Cardiac fibroblast (primary cell): ENCODE results near the gene MAP4K5.

Experiments used
- DNase-seq, 2 donors: peaks; one replicate each; pipeline versions ENCODE4 v3.0.0 to v3.0.0-alpha.2; 2010; ENCODE audit warnings: low read depth in 2 of 2
- H3K4me3 ChIP-seq, 2 donors: replicated peaks in 1 of 2; 1 replicate in 1 of 2; 2 replicates in 1 of 2; pipeline ENCODE4 v1.5.1; 2011; ENCODE audit warnings: low read depth in 2 of 2, low read length in 2 of 2, mild to moderate bottlenecking in 2 of 2, moderate library complexity in 1 of 2
- TF ChIP-seq, protein P1 (sequence below): IDR thresholded peaks from one replicate; pipeline ENCODE4 v1.5.1; 2011; ENCODE audit warnings: low read depth, mild to moderate bottlenecking, low read length, inconsistent platforms

The MAP4K5 gene

GRCh38 chr14:50425816-50426215 lies 106.6 kb downstream of the MAP4K5 start:
- H3K4me3 ChIP-seq: no peak overlapping the region
- TF ChIP-seq, protein P1, sequence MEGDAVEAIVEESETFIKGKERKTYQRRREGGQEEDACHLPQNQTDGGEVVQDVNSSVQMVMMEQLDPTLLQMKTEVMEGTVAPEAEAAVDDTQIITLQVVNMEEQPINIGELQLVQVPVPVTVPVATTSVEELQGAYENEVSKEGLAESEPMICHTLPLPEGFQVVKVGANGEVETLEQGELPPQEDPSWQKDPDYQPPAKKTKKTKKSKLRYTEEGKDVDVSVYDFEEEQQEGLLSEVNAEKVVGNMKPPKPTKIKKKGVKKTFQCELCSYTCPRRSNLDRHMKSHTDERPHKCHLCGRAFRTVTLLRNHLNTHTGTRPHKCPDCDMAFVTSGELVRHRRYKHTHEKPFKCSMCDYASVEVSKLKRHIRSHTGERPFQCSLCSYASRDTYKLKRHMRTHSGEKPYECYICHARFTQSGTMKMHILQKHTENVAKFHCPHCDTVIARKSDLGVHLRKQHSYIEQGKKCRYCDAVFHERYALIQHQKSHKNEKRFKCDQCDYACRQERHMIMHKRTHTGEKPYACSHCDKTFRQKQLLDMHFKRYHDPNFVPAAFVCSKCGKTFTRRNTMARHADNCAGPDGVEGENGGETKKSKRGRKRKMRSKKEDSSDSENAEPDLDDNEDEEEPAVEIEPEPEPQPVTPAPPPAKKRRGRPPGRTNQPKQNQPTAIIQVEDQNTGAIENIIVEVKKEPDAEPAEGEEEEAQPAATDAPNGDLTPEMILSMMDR: no peak
- peak; percentile 58 to 71 for DNase-seq

GRCh38 chr14:50425105-50425504 lies 107.3 kb downstream of the MAP4K5 start:
- no peak overlapping the region for H3K4me3 ChIP-seq
- DNase-seq: no peak
- TF ChIP-seq, protein P1: no peak

DNA sequence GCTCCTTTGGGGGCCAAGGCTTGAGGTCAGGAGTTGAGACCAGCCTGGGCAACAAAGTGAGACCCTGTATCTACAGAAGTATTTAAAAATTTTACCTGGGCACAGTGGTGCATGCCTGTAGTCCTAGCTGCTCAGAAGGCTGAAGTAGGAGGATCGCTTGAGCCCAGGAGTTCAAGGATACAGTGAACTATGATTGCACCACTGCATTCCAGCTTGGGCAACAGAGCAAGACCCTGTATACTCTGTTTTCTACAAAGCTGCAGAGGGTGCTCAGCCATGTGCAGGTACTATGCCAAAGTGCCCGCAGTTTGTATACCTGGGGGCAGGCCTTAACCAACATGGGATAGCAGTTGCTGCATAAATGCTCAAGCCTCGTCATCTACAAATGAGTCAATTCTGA lies 108.8 kb downstream of the MAP4K5 start:
- TF ChIP-seq, protein P1: no peak
- no peak overlapping the region for H3K4me3 ChIP-seq
- DNase-seq: no peak

DNA sequence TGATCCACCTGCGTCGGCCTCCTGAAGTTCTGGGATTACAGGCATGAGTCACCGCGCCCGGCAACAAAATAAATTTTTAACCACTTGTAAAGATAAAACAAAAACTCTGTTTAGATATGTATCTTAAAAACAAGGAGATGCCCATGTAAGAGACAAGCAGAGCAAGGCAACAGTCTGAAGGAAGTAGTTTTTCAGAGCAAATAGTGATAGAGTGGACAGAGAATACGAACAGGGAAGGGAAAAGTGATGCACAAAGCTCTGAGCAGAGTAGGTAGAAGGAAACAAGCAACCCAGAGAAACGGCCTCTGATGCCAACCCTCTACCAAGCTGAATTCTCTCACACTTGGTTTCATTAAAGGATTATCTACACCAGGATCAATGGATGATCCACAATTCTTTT lies 110.9 kb downstream of the MAP4K5 start:
- TF ChIP-seq, protein P1: no peak
- H3K4me3 ChIP-seq: no peak overlapping the region
- no peak for DNase-seq

DNA sequence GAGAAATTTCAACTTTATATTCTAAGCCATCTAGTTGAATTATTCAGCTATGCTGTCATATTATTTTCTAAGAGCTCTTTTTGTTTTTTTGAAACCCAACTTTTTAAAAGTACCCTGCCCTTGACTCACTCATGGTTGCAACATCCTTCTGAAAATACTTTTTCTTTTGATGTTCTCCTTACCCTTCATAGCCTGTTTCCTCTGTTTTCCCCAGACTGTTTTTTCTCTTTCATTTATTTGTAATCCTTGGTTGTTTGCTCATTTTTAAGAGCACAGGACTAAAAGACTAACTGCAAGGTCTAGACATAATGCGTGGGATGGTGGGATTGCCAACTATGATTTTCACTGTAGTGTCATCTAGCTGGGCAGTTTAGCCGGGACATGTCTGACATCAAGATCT lies 114.5 kb downstream of the MAP4K5 start:
- no peak overlapping the region for H3K4me3 ChIP-seq
- TF ChIP-seq, protein P1: no peak
- peak; percentile 62 to 75 for DNase-seq

DNA sequence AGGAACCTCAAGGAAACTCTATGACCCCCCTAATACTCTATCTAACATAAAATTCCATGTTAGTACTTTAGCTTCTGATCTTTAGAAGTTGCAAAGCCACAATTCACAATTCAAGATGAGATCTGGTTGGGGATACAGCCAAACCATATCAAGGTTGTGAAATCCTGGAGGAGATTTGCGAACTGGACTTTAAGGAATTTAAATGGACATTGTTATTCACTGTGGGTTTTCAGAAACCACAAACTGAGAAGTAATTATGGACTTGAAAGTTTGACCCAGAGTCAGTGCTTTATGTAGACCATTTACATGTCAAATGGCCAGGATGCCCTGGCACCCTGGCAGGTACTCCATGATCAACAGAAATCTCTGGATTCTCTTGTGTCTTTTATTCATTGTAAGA lies 121.4 kb downstream of the MAP4K5 start:
- DNase-seq: peak; percentile 60 to 73
- H3K4me3 ChIP-seq: no peak overlapping the region
- TF ChIP-seq, protein P1: no peak

DNA sequence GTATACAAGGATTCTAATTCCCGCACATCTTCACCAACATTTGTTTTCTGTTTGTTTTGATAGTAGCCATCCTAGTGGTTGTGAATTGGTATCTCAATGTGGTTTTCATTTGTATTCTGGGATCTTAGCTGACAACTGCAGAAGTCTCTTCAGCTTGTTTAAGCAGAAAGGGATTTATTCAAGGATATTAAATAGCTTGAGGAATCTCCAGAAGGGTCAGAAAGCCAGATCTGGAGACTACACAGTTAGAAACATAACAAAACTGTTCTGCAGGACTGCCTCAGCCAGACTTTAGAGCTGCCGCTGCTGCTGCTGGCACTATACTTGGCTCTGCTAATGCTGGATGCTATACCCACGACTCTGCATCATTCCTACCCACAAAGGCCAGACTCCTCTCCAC lies 122.3 kb downstream of the MAP4K5 start:
- no peak for DNase-seq
- TF ChIP-seq, protein P1: no peak
- H3K4me3 ChIP-seq: no peak overlapping the region
